PC-9 (cell line): ENCODE data around the gene BDH1. TPM values are rescaled to one million over a fixed set of nuclear protein-coding genes. Genes with fewer than 3 reads are reported as not detected.
"Not testable (repeated sequence)": the region's sequence is repeated elsewhere in the genome, so short reads cannot be mapped to it uniquely, and the experiment has no call there.

ENCODE experiments used
- BruUV-seq: library from RNA; stranded (reverse); fragments of 400-500 nt; replicated peaks from 2 replicates; lab custom pipeline; 2021; lab: Mats Ljungman, UMichigan
- CTCF ChIA-PET: fragments of 300-600 bp; sonication (Branson Sonifier 250); formaldehyde crosslinking; loops from one replicate; lab custom pipeline; 2022; ENCODE audit warnings: antibody characterized with exemption; lab: Charles Lee
- POLR2A ChIA-PET: fragments of 300-600 bp; sonication (Branson Sonifier 250); formaldehyde crosslinking; loops from one replicate; lab custom pipeline; 2022; ENCODE audit warnings: antibody characterized with exemption; ENCODE audit not compliant: unreplicated experiment; lab: Charles Lee
- DNase-seq, 2 experiments: peaks; one replicate each; pipeline versions ENCODE4 v3.0.0 to v3.0.0-alpha.2; 2015 to 2022; ENCODE audit warnings: mixed read lengths in 1 of 2
- H2AFZ ChIP-seq: fragments of 200-600 bp; sonication (generic); 2 replicates; pipeline ENCODE4 v1.8.1; 2017; ENCODE audit warnings: antibody characterized with exemption
- H3F3A ChIP-seq: fragments of 200-600 bp; sonication (generic); 2 replicates; pipeline ENCODE4 v1.8.1; 2017; ENCODE audit warnings: antibody characterized with exemption, mild to moderate bottlenecking, low read depth; ENCODE audit not compliant: insufficient read depth
- H3K27ac ChIP-seq: fragments of 200-600 bp; sonication (generic); 2 replicates; pipeline ENCODE4 v1.6.1; 2016; ENCODE audit warnings: mixed run types
- H3K27me3 ChIP-seq: fragments of 200-600 bp; sonication (generic); 2 replicates; pipeline ENCODE4 v1.6.1; 2016; ENCODE audit warnings: low read depth, mixed run types; ENCODE audit not compliant: insufficient read depth
- H3K36me3 ChIP-seq: fragments of 200-600 bp; sonication (generic); 2 replicates; pipeline ENCODE4 v1.6.1; 2016; ENCODE audit warnings: low read depth, mixed run types
- H3K4me1 ChIP-seq: fragments of 200-600 bp; sonication (generic); replicated peaks from 2 replicates; pipeline ENCODE4 v1.6.1; 2016; ENCODE audit warnings: mixed run types; ENCODE audit not compliant: insufficient read depth
- H3K4me2 ChIP-seq: fragments of 200-600 bp; sonication (generic); 2 replicates; pipeline ENCODE4 v1.6.1; 2017; ENCODE audit warnings: mixed run types
- H3K4me3 ChIP-seq: fragments of 200-600 bp; sonication (generic); 2 replicates; pipeline ENCODE4 v1.6.1; 2016; ENCODE audit warnings: mixed run types
- H3K79me2 ChIP-seq: fragments of 200-600 bp; sonication (generic); 2 replicates; pipeline ENCODE4 v1.6.1; 2017; ENCODE audit warnings: low read depth, mixed run types
- H3K9me2 ChIP-seq: fragments of 200-600 bp; sonication (generic); 2 replicates; pipeline ENCODE4 v1.8.1; 2017; ENCODE audit warnings: mild to moderate bottlenecking; ENCODE audit not compliant: insufficient read depth
- H3K9me3 ChIP-seq: fragments of 200-600 bp; sonication (generic); 2 replicates; pipeline ENCODE4 v1.8.1; 2016; ENCODE audit warnings: low read depth; ENCODE audit not compliant: insufficient read depth
- H4K20me1 ChIP-seq: fragments of 200-600 bp; sonication (generic); 2 replicates; pipeline ENCODE4 v1.8.1; 2017; ENCODE audit not compliant: insufficient read depth
- EZH2 ChIP-seq: fragments of 200-600 bp; sonication (generic); IDR thresholded peaks from 2 replicates; pipeline ENCODE4 v1.8.0; 2017; ENCODE audit warnings: antibody characterized with exemption, low read depth
- intact Hi-C: fragments of 100-400 bp; cut with micrococcal nuclease; formaldehyde crosslinking; loops from one replicate; pipeline ENCODE4 v1.10.0; 2022; ENCODE audit not compliant: unreplicated experiment
- total RNA-seq: library from RNA; stranded (reverse); gene quantifications from 2 replicates; pipeline ENCODE4 v1.2.3, GENCODE V29; 2021
- TF ChIP-seq, protein P1 (sequence below): fragments of 200-600 bp; sonication (generic); conservative IDR thresholded peaks from 2 replicates; pipeline ENCODE4 v1.6.1; 2017; ENCODE audit warnings: mixed run types, antibody characterized with exemption, mild to moderate bottlenecking, moderate library complexity

BDH1 gene
- total RNA-seq, 1 experiment from 2014 or later, result 55.1 TPM

DNA sequence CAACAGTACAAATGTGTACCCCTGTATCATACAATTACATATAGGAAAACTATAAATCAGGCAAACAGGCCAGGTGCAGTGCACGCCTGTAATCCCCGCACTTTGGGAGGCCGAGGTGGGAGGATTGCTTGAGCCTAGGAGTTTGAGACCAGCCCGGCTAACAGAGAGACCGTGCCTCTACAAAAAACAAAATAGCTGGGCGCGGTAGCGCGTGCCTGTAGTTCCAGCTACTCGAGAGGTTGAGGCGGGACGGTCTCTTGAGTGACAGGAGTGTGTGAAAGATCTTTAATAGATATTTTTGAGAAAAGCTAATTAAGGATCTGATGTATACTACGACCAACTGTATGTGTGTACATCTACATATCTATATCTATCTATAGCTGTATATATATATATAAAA lies 33.8 kb upstream of the BDH1 start:
- Histone ChIP-seq H3K36me3 (no peaks in the 10 kb centered on the region), H3K9me2 (no peaks in the 10 kb centered on the region), H3K27ac (no peak overlapping the region), H4K20me1 (no peaks in the 10 kb centered on the region), H3K79me2 (no peaks in the 10 kb centered on the region), H3F3A (peaks cover 11% of the 10 kb centered on the region), H2AFZ (no peak overlapping the region), H3K4me2 (no peak overlapping the region), H3K4me3 (no peak overlapping the region), H3K4me1 (peaks cover 11% of the 10 kb centered on the region), H3K9me3 (no peaks in the 10 kb centered on the region), H3K27me3 (no peaks in the 10 kb centered on the region)
- DNase-seq, result no peak
- intact Hi-C loops, result no loop called here
- CTCF ChIA-PET, result no interaction called here
- no TSS peak for BruUV-seq
- POLR2A ChIA-PET, result interaction anchor here (0.6 kb wide), 1 partner anchor 23 kb away, joined by 8 read pairs; no protein-coding TSS in a partner anchor
- TF ChIP-seq, protein P1, sequence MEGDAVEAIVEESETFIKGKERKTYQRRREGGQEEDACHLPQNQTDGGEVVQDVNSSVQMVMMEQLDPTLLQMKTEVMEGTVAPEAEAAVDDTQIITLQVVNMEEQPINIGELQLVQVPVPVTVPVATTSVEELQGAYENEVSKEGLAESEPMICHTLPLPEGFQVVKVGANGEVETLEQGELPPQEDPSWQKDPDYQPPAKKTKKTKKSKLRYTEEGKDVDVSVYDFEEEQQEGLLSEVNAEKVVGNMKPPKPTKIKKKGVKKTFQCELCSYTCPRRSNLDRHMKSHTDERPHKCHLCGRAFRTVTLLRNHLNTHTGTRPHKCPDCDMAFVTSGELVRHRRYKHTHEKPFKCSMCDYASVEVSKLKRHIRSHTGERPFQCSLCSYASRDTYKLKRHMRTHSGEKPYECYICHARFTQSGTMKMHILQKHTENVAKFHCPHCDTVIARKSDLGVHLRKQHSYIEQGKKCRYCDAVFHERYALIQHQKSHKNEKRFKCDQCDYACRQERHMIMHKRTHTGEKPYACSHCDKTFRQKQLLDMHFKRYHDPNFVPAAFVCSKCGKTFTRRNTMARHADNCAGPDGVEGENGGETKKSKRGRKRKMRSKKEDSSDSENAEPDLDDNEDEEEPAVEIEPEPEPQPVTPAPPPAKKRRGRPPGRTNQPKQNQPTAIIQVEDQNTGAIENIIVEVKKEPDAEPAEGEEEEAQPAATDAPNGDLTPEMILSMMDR, result no peak
- TF ChIP-seq EZH2, result no peak

DNA sequence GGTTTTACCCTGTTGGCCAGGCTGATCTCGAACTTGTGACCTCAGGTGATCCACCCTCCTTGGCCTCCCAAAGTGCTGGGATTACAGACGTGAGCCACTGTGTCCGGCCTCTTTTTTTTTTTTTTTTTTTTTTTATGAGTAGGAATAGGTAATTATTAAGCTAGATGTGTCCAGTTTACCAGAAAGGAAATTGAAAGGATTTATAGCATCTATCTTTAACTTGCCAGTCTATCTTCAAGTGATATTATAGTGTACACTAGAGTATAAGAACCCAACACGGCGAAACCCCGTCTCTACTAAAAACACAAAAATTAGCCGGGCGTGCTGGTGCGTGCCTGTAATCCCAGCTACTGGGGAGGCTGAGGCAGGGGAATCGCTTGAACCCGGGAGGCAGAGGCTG lies 31.0 kb upstream of the BDH1 start:
- BruUV-seq, H4K20me1 ChIP-seq, H3K4me2 ChIP-seq, H3K9me2 ChIP-seq, H3K36me3 ChIP-seq, H3K9me3 ChIP-seq, H3K79me2 ChIP-seq, H3K4me3 ChIP-seq, H3K27ac ChIP-seq, H3K27me3 ChIP-seq, H2AFZ ChIP-seq, DNase-seq, intact Hi-C loops: not testable (repeated sequence)
- ChIA-PET POLR2A (interaction anchor here (0.6 kb wide), 1 partner anchor 62 kb away, joined by 4 read pairs; no protein-coding TSS in a partner anchor), CTCF (interaction anchor here (0.7 to 1.4 kb wide), 2 partner anchors 13 to 497 kb away, joined by 4 to 10 read pairs; no protein-coding TSS in a partner anchor)
- Histone ChIP-seq H3F3A (peaks cover 11% of the 10 kb centered on the region), H3K4me1 (peaks cover 11% of the 10 kb centered on the region)

DNA sequence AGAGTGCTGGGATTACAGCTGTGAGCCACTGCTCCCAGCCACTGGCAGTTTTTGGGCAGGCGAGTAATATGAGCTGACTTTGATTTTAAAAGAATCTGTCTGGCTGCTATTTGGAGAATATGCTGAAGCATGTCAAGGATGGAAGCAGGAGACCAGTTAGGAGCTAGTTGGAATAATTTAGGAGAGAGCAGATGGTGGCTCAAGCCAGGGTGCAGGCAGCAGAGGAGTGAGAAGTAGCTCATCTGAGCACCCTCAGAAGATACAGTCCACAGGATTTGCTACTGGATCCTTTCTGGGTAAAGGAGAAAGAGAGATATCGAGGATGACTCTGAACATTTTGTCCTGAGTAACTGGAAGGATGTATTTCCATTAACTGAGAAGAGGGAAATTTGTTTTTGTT lies 30.4 kb upstream of the BDH1 start:
- TF ChIP-seq, protein P1, result no peak
- TF ChIP-seq EZH2, result no peak
- Histone ChIP-seq H3K9me2 (no peaks in the 10 kb centered on the region), H4K20me1 (no peaks in the 10 kb centered on the region), H3K27ac (no peak overlapping the region), H2AFZ (no peak overlapping the region), H3F3A (peaks cover 11% of the 10 kb centered on the region), H3K36me3 (no peaks in the 10 kb centered on the region), H3K27me3 (no peaks in the 10 kb centered on the region), H3K79me2 (no peaks in the 10 kb centered on the region), H3K4me1 (peaks cover 11% of the 10 kb centered on the region), H3K4me3 (no peak overlapping the region), H3K9me3 (no peaks in the 10 kb centered on the region), H3K4me2 (no peak overlapping the region)
- ChIA-PET CTCF (interaction anchor here (1.4 kb wide), 1 partner anchor 13 kb away, joined by 4 read pairs; no protein-coding TSS in a partner anchor), POLR2A (interaction anchor here (0.6 kb wide), 2 partner anchors 62 to 506 kb away, joined by 4 read pairs; no protein-coding TSS in a partner anchor)
- no peak for DNase-seq
- intact Hi-C loops, result no loop called here
- no TSS peak for BruUV-seq

DNA sequence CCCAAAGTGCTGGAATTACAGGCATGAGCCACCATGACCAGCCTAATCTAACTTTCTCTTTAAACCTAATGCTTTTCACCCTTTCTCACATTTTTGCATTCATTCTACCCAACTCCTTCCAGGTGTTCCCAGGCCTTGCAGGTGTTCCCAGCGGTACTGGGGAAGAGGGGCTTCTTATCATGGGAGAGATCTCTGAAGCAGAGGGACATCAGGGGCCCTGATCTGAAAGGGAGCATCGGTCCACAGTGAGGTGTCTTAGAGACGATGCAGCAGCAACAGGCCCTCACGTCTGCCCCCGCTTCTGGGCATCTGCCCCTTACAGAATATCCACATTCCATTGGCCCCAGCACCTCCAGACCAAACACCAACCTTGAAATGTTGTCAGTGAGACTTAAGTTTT lies 29.0 kb upstream of the BDH1 start:
- intact Hi-C loops, result no loop called here
- Histone ChIP-seq H3F3A (no peaks in the 10 kb centered on the region), H2AFZ (no peak overlapping the region), H3K36me3 (no peaks in the 10 kb centered on the region), H3K4me2 (no peak overlapping the region), H3K27ac (no peak overlapping the region), H3K9me3 (no peaks in the 10 kb centered on the region), H3K79me2 (no peaks in the 10 kb centered on the region), H4K20me1 (no peaks in the 10 kb centered on the region), H3K4me1 (no peaks in the 10 kb centered on the region), H3K27me3 (no peaks in the 10 kb centered on the region), H3K4me3 (no peak overlapping the region), H3K9me2 (no peaks in the 10 kb centered on the region)
- CTCF ChIA-PET, result no interaction called here
- TF ChIP-seq, protein P1, result no peak
- no peak for TF ChIP-seq EZH2
- DNase-seq, result no peak
- POLR2A ChIA-PET, result no interaction called here
- no TSS peak for BruUV-seq
